HG03354 (cell line): ENCODE measurements around the gene POLR1F.
A peak's percentile ranks its signal among the peaks of the same experiment; 100 is the strongest.

ENCODE experiments used
- ATAC-seq: cut with Tn5 transposase; IDR thresholded peaks from one replicate; pipeline ENCODE4 v1.9.1; 2021; ENCODE audit warnings: mild to moderate bottlenecking; ENCODE audit not compliant: unreplicated experiment, poor library complexity, severe bottlenecking

The POLR1F gene

GRCh38 chr7:19681596-19681995, 27.2 kb downstream of the POLR1F start:
- ATAC-seq, result no peak

DNA sequence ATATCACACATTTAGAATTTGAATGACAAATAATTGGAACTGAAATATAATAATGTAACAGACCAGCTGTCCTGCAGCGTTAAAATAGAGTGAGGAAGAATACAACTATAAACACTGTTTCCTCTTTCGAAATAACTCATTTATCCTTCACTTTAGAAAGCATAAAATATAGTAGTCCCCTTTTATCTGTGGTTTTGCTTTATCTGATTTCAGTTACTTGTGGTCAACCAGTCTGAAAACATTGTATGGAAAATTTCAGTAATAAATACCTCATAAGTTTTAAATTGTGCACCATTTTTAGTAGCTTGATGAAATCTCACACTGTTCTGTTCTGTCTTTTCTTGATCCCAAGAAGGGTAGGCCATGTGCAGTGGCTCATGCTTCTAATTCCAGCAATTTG, 31.7 kb downstream of the POLR1F start:
- ATAC-seq, result peak; percentile 79

- no peak for ATAC-seq
Observed at GRCh38 chr7:19675816-19676215, 33.0 kb downstream of the POLR1F start.

GRCh38 chr7:19674266-19674960, 34.4 kb downstream of the POLR1F start:
- no peak for ATAC-seq

DNA sequence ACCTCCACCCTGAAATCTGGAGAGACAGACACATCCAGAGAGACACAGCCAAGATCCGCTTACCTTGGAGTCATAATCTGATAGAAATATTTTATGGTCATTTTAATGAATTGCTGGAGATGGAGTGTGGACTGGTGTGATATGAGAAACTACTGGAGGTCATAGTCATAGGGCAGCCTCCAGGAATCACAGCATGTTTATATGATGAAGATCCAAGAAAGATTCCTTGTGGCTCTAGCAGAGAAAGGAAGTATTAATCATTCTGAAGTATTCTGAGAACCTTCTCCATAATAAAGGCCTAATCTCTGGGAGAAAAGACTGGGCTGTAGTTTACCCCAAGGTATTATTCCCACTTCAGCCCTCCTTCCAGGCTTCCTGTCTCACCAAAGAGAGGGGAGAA, 38.0 kb downstream of the POLR1F start:
- ATAC-seq, result no peak

DNA sequence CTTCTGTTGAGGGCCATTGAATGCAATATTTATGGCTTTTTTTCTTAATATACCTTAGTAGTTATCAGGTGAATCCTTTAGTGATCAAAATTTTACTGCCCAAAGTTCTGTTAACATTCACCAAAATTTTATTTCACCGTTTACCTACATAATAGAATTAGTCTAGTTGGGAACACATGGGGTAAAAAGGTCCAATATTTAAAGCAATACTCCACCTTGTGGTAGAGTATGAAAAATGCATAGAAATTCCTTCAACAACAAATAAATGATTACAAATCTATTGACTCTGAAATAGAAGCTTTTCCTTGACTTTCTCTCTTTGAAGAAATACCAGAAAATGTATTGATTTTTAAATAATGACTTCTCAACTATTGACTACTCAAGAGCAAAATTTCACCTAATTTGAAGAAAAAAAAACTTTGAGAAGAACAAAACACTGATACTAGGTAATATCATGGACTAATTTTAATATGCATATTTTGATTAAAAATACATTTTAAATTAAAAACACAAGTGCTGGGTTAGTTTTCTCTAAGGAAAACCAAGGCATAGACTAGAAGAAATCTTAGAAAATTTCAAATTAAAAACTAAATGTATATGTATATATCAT, 43.3 kb downstream of the POLR1F start:
- ATAC-seq, result peak; percentile 55

GRCh38 chr7:19663816-19664462, 44.9 kb downstream of the POLR1F start:
- peak; percentile 96 for ATAC-seq

- ATAC-seq, result no peak
Observed at GRCh38 chr7:19648791-19649190, 60.0 kb downstream of the POLR1F start.
